Lower leg skin (tissue), 3 donors: ENCODE data around the gene FOSL2.

ENCODE experiments used
- POLR2A ChIP-seq, 2 donors: fragments of 450-650 bp; IDR thresholded peaks; one replicate each; pipeline ENCODE4 v1.6.1; 2016 to 2017; ENCODE audit warnings: antibody characterized with exemption in 2 of 2, mild to moderate bottlenecking in 1 of 2, moderate library complexity in 1 of 2
- TF ChIP-seq, protein P1 (sequence below), 3 donors: fragments of 450-650 bp; IDR thresholded peaks; one replicate each; pipeline ENCODE4 v1.5.1; 2016; ENCODE audit warnings: antibody characterized with exemption in 3 of 3, mild to moderate bottlenecking in 3 of 3, moderate library complexity in 2 of 3

DNA sequence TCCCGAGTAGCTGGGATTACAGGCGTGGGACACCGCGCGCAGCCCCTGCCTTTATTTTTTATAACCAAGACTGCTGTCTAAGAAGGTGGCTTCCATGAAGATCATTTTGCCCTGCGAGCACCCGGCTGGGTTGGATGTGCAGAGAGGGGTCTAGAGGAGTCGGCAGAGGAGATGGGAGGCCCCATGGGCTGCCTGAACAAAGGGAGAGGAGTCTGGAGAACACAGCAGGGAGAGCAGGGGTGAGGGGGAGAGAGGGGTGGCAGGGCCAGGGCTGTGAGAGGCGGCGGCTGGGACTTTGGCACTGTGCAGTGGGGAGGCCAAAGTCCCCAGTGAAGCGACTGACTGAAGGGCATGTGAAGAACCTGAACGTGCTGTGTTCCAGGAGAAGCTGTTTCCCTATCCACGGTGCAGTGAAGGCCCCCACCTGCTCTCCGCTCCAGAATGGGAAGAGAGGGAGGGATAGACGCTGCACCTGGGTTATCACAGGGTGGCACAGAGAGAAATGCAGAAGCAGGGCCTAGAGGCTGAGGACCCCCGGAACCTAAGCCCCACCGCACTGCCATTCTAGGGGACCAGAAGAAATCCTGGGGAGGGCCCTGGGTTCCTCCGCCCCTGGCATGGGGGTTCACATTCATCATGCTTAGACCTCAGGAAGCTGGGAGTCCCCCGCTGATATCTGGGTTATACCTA lies 24.8 kb upstream of the FOSL2 start:
- TF ChIP-seq, protein P1, sequence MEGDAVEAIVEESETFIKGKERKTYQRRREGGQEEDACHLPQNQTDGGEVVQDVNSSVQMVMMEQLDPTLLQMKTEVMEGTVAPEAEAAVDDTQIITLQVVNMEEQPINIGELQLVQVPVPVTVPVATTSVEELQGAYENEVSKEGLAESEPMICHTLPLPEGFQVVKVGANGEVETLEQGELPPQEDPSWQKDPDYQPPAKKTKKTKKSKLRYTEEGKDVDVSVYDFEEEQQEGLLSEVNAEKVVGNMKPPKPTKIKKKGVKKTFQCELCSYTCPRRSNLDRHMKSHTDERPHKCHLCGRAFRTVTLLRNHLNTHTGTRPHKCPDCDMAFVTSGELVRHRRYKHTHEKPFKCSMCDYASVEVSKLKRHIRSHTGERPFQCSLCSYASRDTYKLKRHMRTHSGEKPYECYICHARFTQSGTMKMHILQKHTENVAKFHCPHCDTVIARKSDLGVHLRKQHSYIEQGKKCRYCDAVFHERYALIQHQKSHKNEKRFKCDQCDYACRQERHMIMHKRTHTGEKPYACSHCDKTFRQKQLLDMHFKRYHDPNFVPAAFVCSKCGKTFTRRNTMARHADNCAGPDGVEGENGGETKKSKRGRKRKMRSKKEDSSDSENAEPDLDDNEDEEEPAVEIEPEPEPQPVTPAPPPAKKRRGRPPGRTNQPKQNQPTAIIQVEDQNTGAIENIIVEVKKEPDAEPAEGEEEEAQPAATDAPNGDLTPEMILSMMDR (IDR thresholded peaks at IDR 0.05) = no peak
- TF ChIP-seq POLR2A (IDR thresholded peaks at IDR 0.05) = no peak
